Breast epithelium (tissue), 3 donors: ENCODE data around the gene XPC.
"Not testable (repeated sequence)": the region's sequence is repeated elsewhere in the genome, so short reads cannot be mapped to it uniquely, and the experiment has no call there.

ENCODE experiments used
- POLR2A ChIP-seq: fragments of 450-650 bp; IDR thresholded peaks from one replicate; pipeline ENCODE4 v1.6.1; 2016; ENCODE audit warnings: antibody characterized with exemption, mild to moderate bottlenecking, moderate library complexity
- TF ChIP-seq, protein P1 (sequence below), 3 donors: fragments of 450-650 bp; IDR thresholded peaks; one replicate each; pipeline ENCODE4 v1.5.1; 2016 to 2017; ENCODE audit warnings: antibody characterized with exemption in 3 of 3, mild to moderate bottlenecking in 3 of 3, moderate library complexity in 3 of 3

DNA sequence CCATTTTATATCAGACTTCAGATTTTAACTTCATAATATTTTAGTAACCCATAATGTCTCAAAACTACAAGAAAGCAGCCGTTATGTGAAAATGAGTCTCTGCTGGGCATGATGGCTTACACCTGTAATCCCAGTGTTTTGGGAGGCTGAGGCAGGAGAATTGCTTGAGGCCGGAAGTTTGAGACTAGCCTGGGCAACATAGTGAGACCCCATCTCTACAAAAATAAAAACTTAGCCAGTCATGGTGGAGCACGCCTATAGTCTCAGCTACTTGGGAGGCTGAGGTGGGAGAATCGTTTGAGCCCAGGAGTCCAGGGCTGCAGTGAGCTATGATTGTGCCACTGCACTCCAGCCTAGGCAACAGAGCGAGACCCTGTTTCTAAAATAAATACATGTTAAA, 68.6 kb downstream of the XPC start:
- TF ChIP-seq, protein P1, sequence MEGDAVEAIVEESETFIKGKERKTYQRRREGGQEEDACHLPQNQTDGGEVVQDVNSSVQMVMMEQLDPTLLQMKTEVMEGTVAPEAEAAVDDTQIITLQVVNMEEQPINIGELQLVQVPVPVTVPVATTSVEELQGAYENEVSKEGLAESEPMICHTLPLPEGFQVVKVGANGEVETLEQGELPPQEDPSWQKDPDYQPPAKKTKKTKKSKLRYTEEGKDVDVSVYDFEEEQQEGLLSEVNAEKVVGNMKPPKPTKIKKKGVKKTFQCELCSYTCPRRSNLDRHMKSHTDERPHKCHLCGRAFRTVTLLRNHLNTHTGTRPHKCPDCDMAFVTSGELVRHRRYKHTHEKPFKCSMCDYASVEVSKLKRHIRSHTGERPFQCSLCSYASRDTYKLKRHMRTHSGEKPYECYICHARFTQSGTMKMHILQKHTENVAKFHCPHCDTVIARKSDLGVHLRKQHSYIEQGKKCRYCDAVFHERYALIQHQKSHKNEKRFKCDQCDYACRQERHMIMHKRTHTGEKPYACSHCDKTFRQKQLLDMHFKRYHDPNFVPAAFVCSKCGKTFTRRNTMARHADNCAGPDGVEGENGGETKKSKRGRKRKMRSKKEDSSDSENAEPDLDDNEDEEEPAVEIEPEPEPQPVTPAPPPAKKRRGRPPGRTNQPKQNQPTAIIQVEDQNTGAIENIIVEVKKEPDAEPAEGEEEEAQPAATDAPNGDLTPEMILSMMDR (IDR thresholded peaks at IDR 0.05) = not testable (repeated sequence)
- not testable (repeated sequence) for TF ChIP-seq POLR2A
